GM13977 (cell line): ENCODE data around the gene EIF4B.

ENCODE experiments used
- DNase-seq: peaks from one replicate; pipeline ENCODE4 v3.0.0; 2012; ENCODE audit warnings: low spot score
- CTCF ChIP-seq: IDR thresholded peaks from 2 replicates; pipeline ENCODE4 v1.5.1; 2012; ENCODE audit warnings: mild to moderate bottlenecking, control low read depth; ENCODE audit not compliant: insufficient read depth; ENCODE audit errors: extremely low read depth, missing control alignments
- in situ Hi-C: fragments of 300-500 bp; cut with MboI; formaldehyde crosslinking; loops from one replicate; pipeline ENCODE4 v1.12.0; 2022; ENCODE audit warnings: low sequenced_read_pairs, low pct_unique_long_range_greater_than_20kb, mixed read lengths, inconsistent platforms; ENCODE audit not compliant: unreplicated experiment

EIF4B gene

GRCh38 chr12:53070877-53071492 lies 64.7 kb downstream of the EIF4B start:
- no peak for TF ChIP-seq CTCF
- DNase-seq, result no peak
- in situ Hi-C loops, result no loop called here

GRCh38 chr12:53071591-53072551 lies 65.6 kb downstream of the EIF4B start:
- DNase-seq, result no peak
- in situ Hi-C loops, result no loop called here
- TF ChIP-seq CTCF, result no peak

- no peak for TF ChIP-seq CTCF
- in situ Hi-C loops, result no loop called here
- DNase-seq, result no peak
Measured at GRCh38 chr12:53073881-53074280, 67.6 kb downstream of the EIF4B start.

- no peak for TF ChIP-seq CTCF
- DNase-seq, result no peak
- in situ Hi-C loops, result no loop called here
Measured at GRCh38 chr12:53074283-53074998, 68.2 kb downstream of the EIF4B start.

- no peak for TF ChIP-seq CTCF
- in situ Hi-C loops, result no loop called here
- no peak for DNase-seq
Measured at GRCh38 chr12:53074999-53075370, 68.7 kb downstream of the EIF4B start.

- DNase-seq, result no peak
- no peak for TF ChIP-seq CTCF
- in situ Hi-C loops, result no loop called here
Measured at GRCh38 chr12:53076461-53076860, 70.2 kb downstream of the EIF4B start.
